ENCODE data around the gene UXS1.

DNA sequence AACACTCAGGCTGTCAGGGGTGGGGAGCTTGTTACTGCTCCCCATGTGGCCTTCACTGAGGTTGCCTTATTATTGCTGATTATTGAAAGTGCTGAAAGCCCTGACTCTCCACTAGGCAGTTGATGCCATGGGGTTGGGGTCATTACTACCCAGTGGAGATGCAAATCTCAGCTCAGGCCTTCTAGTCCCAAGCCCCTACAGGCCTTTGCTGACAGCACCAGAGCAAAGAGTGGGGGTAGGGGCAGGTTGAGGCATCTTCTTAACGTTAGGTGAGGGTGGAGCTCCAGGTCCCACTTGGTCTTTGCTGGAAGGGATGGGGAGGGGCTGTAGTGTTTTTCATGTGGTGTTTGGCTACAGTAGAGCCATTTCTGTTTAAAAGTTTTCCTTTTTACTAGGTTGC, 104.5 kb downstream of the UXS1 start:
- TF ChIP-seq ZFX (IDR thresholded peaks at IDR 0.05), result no peak
- TF ChIP-seq CTCF (conservative IDR thresholded peaks at IDR 0.05), result no peak

Data from C4-2B (cell line).